HL-60 (cell line): ENCODE measurements around the gene CCDC88C.
A peak's percentile ranks its signal among the peaks of the same experiment; 100 is the strongest.

Experiments
- GABPA ChIP-seq: IDR thresholded peaks from 2 replicates; pipeline ENCODE4 v1.6.1; 2012; ENCODE audit warnings: low read depth
- POLR2AphosphoS5 ChIP-seq: IDR thresholded peaks from 2 replicates; pipeline ENCODE4 v1.6.1; 2012; ENCODE audit warnings: low read depth
- REST ChIP-seq: IDR thresholded peaks from 2 replicates; pipeline ENCODE4 v1.6.1; 2012; ENCODE audit warnings: low read depth; ENCODE audit not compliant: insufficient replicate concordance
- SPI1 ChIP-seq: IDR thresholded peaks from 2 replicates; pipeline ENCODE4 v1.6.1; 2012; ENCODE audit warnings: low read depth, mild to moderate bottlenecking, borderline replicate concordance
- TF ChIP-seq, protein P1 (sequence below): IDR thresholded peaks from one replicate; pipeline ENCODE4 v1.5.1; 2011; ENCODE audit warnings: low read length, control low read depth, inconsistent platforms; ENCODE audit not compliant: insufficient read depth

DNA sequence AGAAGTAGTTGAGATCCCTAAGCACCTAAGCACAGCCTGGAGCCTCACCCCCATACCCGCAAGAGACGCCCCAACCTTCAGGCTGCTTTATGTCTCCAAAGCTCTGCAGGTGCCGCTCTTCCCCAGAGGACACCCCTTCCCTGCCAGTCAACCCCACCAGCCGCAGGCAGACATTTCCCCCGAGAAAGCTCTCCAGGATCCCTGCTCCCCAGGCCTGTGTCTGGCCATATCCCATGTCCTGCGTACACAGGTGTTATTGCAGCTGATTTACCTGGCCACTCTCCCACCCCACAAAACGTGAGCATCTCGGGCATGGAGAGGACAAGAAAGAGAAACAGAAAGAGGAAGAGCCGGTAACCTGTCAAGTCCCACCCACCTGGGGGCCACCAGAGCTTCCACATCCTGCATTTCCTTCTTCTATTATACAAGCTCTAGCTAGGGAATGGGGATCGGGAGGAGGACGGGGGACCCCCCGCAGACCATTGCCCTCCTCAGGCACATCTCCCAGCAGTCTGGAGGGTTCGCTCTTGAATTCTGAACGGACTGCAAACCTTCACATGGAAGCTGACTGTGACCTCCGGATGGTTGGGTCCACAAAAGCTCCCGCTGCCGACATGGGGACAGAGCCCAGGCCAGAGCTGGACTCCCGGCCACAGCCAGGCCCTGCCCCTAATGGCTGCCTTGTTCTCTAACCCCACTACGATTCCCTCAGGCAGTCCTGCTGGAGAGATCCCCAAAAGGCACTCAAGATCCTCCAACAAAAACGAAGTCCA, 17.6 kb downstream of the CCDC88C start:
- TF ChIP-seq POLR2AphosphoS5, result no peak
- TF ChIP-seq, protein P1, sequence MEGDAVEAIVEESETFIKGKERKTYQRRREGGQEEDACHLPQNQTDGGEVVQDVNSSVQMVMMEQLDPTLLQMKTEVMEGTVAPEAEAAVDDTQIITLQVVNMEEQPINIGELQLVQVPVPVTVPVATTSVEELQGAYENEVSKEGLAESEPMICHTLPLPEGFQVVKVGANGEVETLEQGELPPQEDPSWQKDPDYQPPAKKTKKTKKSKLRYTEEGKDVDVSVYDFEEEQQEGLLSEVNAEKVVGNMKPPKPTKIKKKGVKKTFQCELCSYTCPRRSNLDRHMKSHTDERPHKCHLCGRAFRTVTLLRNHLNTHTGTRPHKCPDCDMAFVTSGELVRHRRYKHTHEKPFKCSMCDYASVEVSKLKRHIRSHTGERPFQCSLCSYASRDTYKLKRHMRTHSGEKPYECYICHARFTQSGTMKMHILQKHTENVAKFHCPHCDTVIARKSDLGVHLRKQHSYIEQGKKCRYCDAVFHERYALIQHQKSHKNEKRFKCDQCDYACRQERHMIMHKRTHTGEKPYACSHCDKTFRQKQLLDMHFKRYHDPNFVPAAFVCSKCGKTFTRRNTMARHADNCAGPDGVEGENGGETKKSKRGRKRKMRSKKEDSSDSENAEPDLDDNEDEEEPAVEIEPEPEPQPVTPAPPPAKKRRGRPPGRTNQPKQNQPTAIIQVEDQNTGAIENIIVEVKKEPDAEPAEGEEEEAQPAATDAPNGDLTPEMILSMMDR, result no peak
- no peak for TF ChIP-seq GABPA
- no peak for TF ChIP-seq REST
- peak; percentile 80 for TF ChIP-seq SPI1
